GM21367 (cell line): Measurements from ENCODE around the gene PSMB11.
A peak's percentile ranks its signal among the peaks of the same experiment; 100 is the strongest.
"Not testable (repeated sequence)": the region's sequence is repeated elsewhere in the genome, so short reads cannot be mapped to it uniquely, and the experiment has no call there.

ENCODE experiments used
- ATAC-seq: cut with Tn5 transposase; IDR thresholded peaks from one replicate; pipeline ENCODE4 v1.9.1; 2021; ENCODE audit not compliant: unreplicated experiment

The PSMB11 gene

GRCh38 chr14:23013054-23013748 lies 28.8 kb upstream of the PSMB11 start:
- ATAC-seq = no peak

- ATAC-seq = not testable (repeated sequence)
Observed at GRCh38 chr14:23013749-23014054, 28.3 kb upstream of the PSMB11 start.

- ATAC-seq = no peak
Observed at GRCh38 chr14:23015618-23016017, 26.4 kb upstream of the PSMB11 start.

- no peak for ATAC-seq
Observed at GRCh38 chr14:23017091-23017490, 24.9 kb upstream of the PSMB11 start.

GRCh38 chr14:23018107-23018506 lies 23.9 kb upstream of the PSMB11 start:
- no peak for ATAC-seq

- no peak for ATAC-seq
Observed at GRCh38 chr14:23020143-23021128, 21.6 kb upstream of the PSMB11 start.

- no peak for ATAC-seq
Observed at GRCh38 chr14:23021434-23021833, 20.6 kb upstream of the PSMB11 start.

GRCh38 chr14:23021889-23022442 lies 20.0 kb upstream of the PSMB11 start:
- ATAC-seq = no peak

- no peak for ATAC-seq
Observed at GRCh38 chr14:23023022-23023794, 18.8 kb upstream of the PSMB11 start.

GRCh38 chr14:23023795-23024152 lies 18.2 kb upstream of the PSMB11 start:
- no peak for ATAC-seq

- ATAC-seq = no peak
Observed at GRCh38 chr14:23024612-23025075, 17.4 kb upstream of the PSMB11 start.

GRCh38 chr14:23025151-23025814 lies 16.7 kb upstream of the PSMB11 start:
- no peak for ATAC-seq

- ATAC-seq = no peak
Observed at GRCh38 chr14:23028799-23029198, 13.2 kb upstream of the PSMB11 start.

- no peak for ATAC-seq
Observed at GRCh38 chr14:23030936-23031335, 11.1 kb upstream of the PSMB11 start.

- ATAC-seq = no peak
Observed at GRCh38 chr14:23033251-23033727, 8.7 kb upstream of the PSMB11 start.

GRCh38 chr14:23033801-23034497 lies 8.1 kb upstream of the PSMB11 start:
- no peak for ATAC-seq

GRCh38 chr14:23034498-23035302 lies 7.3 kb upstream of the PSMB11 start, which contains the start of gene PSMB5:
Gene PSMB5, minus strand, starts transcription at chr14:23034900. Its CDS starts 19 bp downstream, at chr14:23034881.
- ATAC-seq = peak; percentile 87

GRCh38 chr14:23035303-23036144 lies 6.5 kb upstream of the PSMB11 start:
- ATAC-seq = no peak
